Endothelial cell of umbilical vein (primary cell): ENCODE results near the gene STAG1. TPM values are rescaled to one million over a fixed set of nuclear protein-coding genes. Genes with fewer than 3 reads are reported as not detected.
A peak's percentile ranks its signal among the peaks of the same experiment; 100 is the strongest.

Experiments used
- BruUV-seq: library from RNA; stranded (reverse); fragments of 400-500 nt; replicated peaks from 2 replicates; lab custom pipeline; 2021; lab: Mats Ljungman, UMichigan
- CTCF ChIA-PET: fragments of 300-600, 350-600 bp; sonication (Branson Sonifier 250); formaldehyde crosslinking; loops from one replicate; lab custom pipeline; 2021; ENCODE audit warnings: antibody characterized with exemption, inconsistent platforms; lab: Charles Lee
- POLR2A ChIA-PET: fragments of 300-600, 350-600 bp; sonication (Branson Sonifier 250); formaldehyde crosslinking; loops from one replicate; lab custom pipeline; 2021; ENCODE audit warnings: antibody characterized with exemption, inconsistent platforms; lab: Charles Lee
- DNase-seq: peaks from one replicate; pipeline ENCODE4 v3.0.0-alpha.2; 2011; ENCODE audit warnings: low read depth, low spot score
- FAIRE-seq: peaks from 2 replicates; lab custom pipeline; 2011; peaks lifted over from hg19 to GRCh38; lab: Jason Lieb, UNC
- H2AFZ ChIP-seq: 2 replicates; pipeline ENCODE4 v1.6.0; 2012; ENCODE audit warnings: low read depth, low read length, control low read depth, inconsistent platforms
- H3K27ac ChIP-seq: 2 replicates; pipeline ENCODE4 v1.5.1; 2011; ENCODE audit warnings: low read depth, mild to moderate bottlenecking, control low read depth, low read length, moderate library complexity; ENCODE audit not compliant: insufficient read depth
- H3K27me3 ChIP-seq, 2 experiments: 2 replicates each; pipeline versions ENCODE4 v1.6.0 to v1.6.1; 2011; ENCODE audit warnings: low read length in 2 of 2, mixed read lengths in 1 of 2; ENCODE audit not compliant: control insufficient read depth in 2 of 2, insufficient read depth in 2 of 2
- H3K36me3 ChIP-seq, 2 experiments: 2 replicates in 1 of 2; 3 replicates in 1 of 2; pipeline ENCODE4 v1.5.1; 2011; ENCODE audit warnings: low read length in 2 of 2, mild to moderate bottlenecking in 1 of 2, moderate library complexity in 1 of 2; ENCODE audit not compliant: control insufficient read depth in 2 of 2, insufficient read depth in 2 of 2; ENCODE audit errors: extremely low read depth in 1 of 2
- H3K4me1 ChIP-seq: 3 replicates; pipeline ENCODE4 v1.5.1; 2011; ENCODE audit warnings: mild to moderate bottlenecking, low read length; ENCODE audit not compliant: control insufficient read depth, insufficient read depth; ENCODE audit errors: extremely low read depth
- H3K4me2 ChIP-seq: 2 replicates; pipeline ENCODE4 v1.6.1; 2011; ENCODE audit warnings: low read length, control low read depth, mixed read lengths; ENCODE audit not compliant: insufficient read depth
- H3K4me3 ChIP-seq, 3 experiments: fragments of 200-600 bp in 1 of 3; sonication (generic), shearing (Covaris generic) in 1 of 3; replicated peaks in 1 of 3; 2 replicates each; pipeline ENCODE4 v1.5.1; 2011 to 2016; ENCODE audit warnings: control low read depth in 3 of 3, low read length in 3 of 3, mild to moderate bottlenecking in 2 of 3, inconsistent platforms in 1 of 3, low read depth in 1 of 3, moderate library complexity in 1 of 3; ENCODE audit not compliant: insufficient read depth in 1 of 3
- H3K79me2 ChIP-seq: 2 replicates; pipeline ENCODE4 v1.6.0; 2012; ENCODE audit warnings: low read length, inconsistent platforms; ENCODE audit not compliant: control insufficient read depth, insufficient read depth
- H3K9ac ChIP-seq: replicated peaks from 2 replicates; pipeline ENCODE3; 2011; ENCODE audit warnings: low read length, control low read depth; ENCODE audit not compliant: insufficient read depth; ENCODE audit errors: extremely low read depth
- H3K9me1 ChIP-seq: replicated peaks from 3 replicates; pipeline ENCODE4 v1.6.0; 2011; ENCODE audit warnings: mild to moderate bottlenecking, low read length; ENCODE audit not compliant: control insufficient read depth, insufficient read depth; ENCODE audit errors: extremely low read depth
- H3K9me3 ChIP-seq: replicated peaks from 2 replicates; pipeline ENCODE4 v1.5.1; 2012; ENCODE audit warnings: low read length, inconsistent platforms; ENCODE audit not compliant: control insufficient read depth, insufficient read depth
- H4K20me1 ChIP-seq: replicated peaks from 2 replicates; pipeline ENCODE3; 2011; ENCODE audit warnings: mild to moderate bottlenecking, low read length; ENCODE audit not compliant: control insufficient read depth, insufficient read depth; ENCODE audit errors: extremely low read depth
- EZH2 ChIP-seq: IDR thresholded peaks from 2 replicates; pipeline ENCODE4 v1.6.1; 2012; ENCODE audit warnings: borderline replicate concordance, low read depth, mild to moderate bottlenecking, moderate library complexity, low read length, inconsistent platforms; ENCODE audit not compliant: severe bottlenecking
- GATA2 ChIP-seq: IDR thresholded peaks from 2 replicates; pipeline ENCODE4 v1.7.0; 2011; ENCODE audit warnings: low read depth, mild to moderate bottlenecking, moderate library complexity, mixed read lengths, low read length; ENCODE audit not compliant: insufficient read length, insufficient read depth
- JUN ChIP-seq: IDR thresholded peaks from 2 replicates; pipeline ENCODE4 v1.6.1; 2011; ENCODE audit warnings: borderline replicate concordance, low read depth; ENCODE audit not compliant: insufficient read length, insufficient read depth
- MYC ChIP-seq: IDR thresholded peaks from one replicate; pipeline ENCODE4 v1.6.1; 2011; ENCODE audit warnings: mild to moderate bottlenecking, low read depth, low read length
- POLR2A ChIP-seq: IDR thresholded peaks from 2 replicates; pipeline ENCODE4 v1.6.1; 2012; ENCODE audit warnings: low read depth, mild to moderate bottlenecking, control low read depth, low read length
- POLR2AphosphoS5 ChIP-seq: IDR thresholded peaks from 2 replicates; pipeline ENCODE4 v1.6.1; 2012; ENCODE audit warnings: low read depth, mild to moderate bottlenecking, control low read depth, low read length, moderate library complexity; ENCODE audit not compliant: insufficient read depth
- dilution Hi-C: fragments of 300-500 bp; cut with MboI; formaldehyde crosslinking; loops from one replicate; pipeline ENCODE4 v1.15.0; 2019; ENCODE audit warnings: low sequenced_read_pairs; ENCODE audit not compliant: extremely low pct_ligation_motif_present
- intact Hi-C: fragments of 100-400 bp; cut with micrococcal nuclease; formaldehyde crosslinking; loops from one replicate; pipeline ENCODE4 v1.10.0; 2022
- polyA plus RNA-seq, 4 experiments: library from polyadenylated mRNA; depleted of rRNA in 3 of 4; stranded (reverse) in 3 of 4; unstranded in 1 of 4; fragments of >200 nt; gene quantifications; 2 replicates each; pipeline versions ENCODE4 v1.2.1 to v1.2.3, GENCODE V29; 2011 to 2012; ENCODE audit warnings: missing spikeins in 1 of 4
- total RNA-seq: library from RNA; stranded (reverse); gene quantifications from 2 replicates; pipeline ENCODE4 v1.2.3, GENCODE V29; 2021
- TF ChIP-seq, protein P1 (sequence below), 2 donors: IDR thresholded peaks; 1 replicate in 1 of 2; 2 replicates in 1 of 2; pipeline ENCODE4 v1.5.1; 2011; ENCODE audit warnings: low read length in 2 of 2, mild to moderate bottlenecking in 2 of 2, moderate library complexity in 2 of 2, control low read depth in 1 of 2, inconsistent platforms in 1 of 2, low read depth in 1 of 2; ENCODE audit not compliant: insufficient read depth in 1 of 2; ENCODE audit errors: extremely low read depth in 1 of 2
- TF ChIP-seq, protein P2 (sequence below): IDR thresholded peaks from 2 replicates; pipeline ENCODE4 v1.6.1; 2011; ENCODE audit not compliant: insufficient read depth, insufficient read length

Gene STAG1
- total and polyA plus RNA-seq, 2 donors (not counting 3 experiments of a cell fraction or from before 2014, with no cell fraction given), result 7.4 to 42.1 TPM

DNA sequence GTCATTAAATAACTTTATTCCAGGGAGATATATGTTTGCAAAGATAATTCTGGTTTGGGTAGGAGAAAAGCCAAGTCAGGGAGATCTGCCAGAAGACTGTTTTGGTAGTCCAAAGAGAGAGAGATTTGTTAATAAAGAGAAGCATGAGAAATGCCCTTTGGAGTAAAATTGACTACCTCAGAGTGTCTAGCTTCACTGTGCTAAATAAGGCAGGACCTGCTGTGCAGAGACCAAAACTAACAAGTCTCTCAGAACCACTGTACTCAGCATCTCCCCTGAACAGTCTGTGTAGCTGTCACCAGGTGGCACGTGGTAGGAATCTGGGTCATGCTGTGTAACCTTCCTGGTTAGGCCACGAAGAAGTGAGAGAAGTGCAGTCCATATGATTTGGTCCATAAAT lies 35.2 kb upstream of the STAG1 start:
- dilution Hi-C loops, result no loop called here
- no peak overlapping the region for H3K4me3 ChIP-seq

More for the DNA sequence above, 35.2 kb upstream of the STAG1 start:
- TF ChIP-seq JUN (no peak), POLR2AphosphoS5 (no peak), POLR2A (no peak), GATA2 (no peak), MYC (no peak), EZH2 (no peak)
- TF ChIP-seq, protein P1, sequence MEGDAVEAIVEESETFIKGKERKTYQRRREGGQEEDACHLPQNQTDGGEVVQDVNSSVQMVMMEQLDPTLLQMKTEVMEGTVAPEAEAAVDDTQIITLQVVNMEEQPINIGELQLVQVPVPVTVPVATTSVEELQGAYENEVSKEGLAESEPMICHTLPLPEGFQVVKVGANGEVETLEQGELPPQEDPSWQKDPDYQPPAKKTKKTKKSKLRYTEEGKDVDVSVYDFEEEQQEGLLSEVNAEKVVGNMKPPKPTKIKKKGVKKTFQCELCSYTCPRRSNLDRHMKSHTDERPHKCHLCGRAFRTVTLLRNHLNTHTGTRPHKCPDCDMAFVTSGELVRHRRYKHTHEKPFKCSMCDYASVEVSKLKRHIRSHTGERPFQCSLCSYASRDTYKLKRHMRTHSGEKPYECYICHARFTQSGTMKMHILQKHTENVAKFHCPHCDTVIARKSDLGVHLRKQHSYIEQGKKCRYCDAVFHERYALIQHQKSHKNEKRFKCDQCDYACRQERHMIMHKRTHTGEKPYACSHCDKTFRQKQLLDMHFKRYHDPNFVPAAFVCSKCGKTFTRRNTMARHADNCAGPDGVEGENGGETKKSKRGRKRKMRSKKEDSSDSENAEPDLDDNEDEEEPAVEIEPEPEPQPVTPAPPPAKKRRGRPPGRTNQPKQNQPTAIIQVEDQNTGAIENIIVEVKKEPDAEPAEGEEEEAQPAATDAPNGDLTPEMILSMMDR (IDR thresholded peaks at IDR 0.05; ENCODE audit: extremely low read depth in 1 of 2, insufficient read depth in 1 of 2, low read depth in 1 of 2, low read length in 2 of 2), result no peak
- TF ChIP-seq, protein P2, sequence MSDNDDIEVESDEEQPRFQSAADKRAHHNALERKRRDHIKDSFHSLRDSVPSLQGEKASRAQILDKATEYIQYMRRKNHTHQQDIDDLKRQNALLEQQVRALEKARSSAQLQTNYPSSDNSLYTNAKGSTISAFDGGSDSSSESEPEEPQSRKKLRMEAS, result no peak
- Histone ChIP-seq H2AFZ (peak overlapping the region; percentile 75), H3K9me1 (no peaks in the 10 kb centered on the region), H3K4me2 (peak overlapping the region; percentile 92), H3K4me1 (peaks cover 15% of the 10 kb centered on the region), H3K27me3 (no peaks in the 10 kb centered on the region), H3K36me3 (no peaks in the 10 kb centered on the region), H4K20me1 (no peaks in the 10 kb centered on the region), H3K27ac (peak overlapping the region; percentile 87), H3K9me3 (no peaks in the 10 kb centered on the region), H3K9ac (peak overlapping the region; percentile 65), H3K79me2 (no peaks in the 10 kb centered on the region)
- DNase-seq (peak; percentile 50), FAIRE-seq (peak; percentile 21)
- intact Hi-C loops, result loop anchor here (2.0 kb wide), 2 partner anchors 31 to 75 kb away; partner anchors contain the start of genes NCK1 and SLC35G2
- no TSS peak for BruUV-seq
- ChIA-PET POLR2A (no interaction called here), CTCF (interaction anchor here (0.7 to 1.9 kb wide), 8 partner anchors 8 to 712 kb away, joined by 3 to 9 read pairs (median 4); partner anchors contain the start of gene STAG1)
